Superior temporal gyrus (tissue), 1 donor: ENCODE data around the gene BCL2L13.
"Not testable (repeated sequence)": the region's sequence is repeated elsewhere in the genome, so short reads cannot be mapped to it uniquely, and the experiment has no call there.

ENCODE experiments used
- DNase-seq: peaks from one replicate; pipeline ENCODE4 v3.0.0-alpha.2; 2016; ENCODE audit errors: extremely low spot score

BCL2L13 gene

GRCh38 chr22:17694193-17694592, 55.6 kb downstream of the BCL2L13 start:
- DNase-seq: no peak

- DNase-seq: no peak
These were observed 56.2 kb downstream of the BCL2L13 start for GRCh38 chr22:17694752-17695151.

GRCh38 chr22:17695986-17696385, 57.4 kb downstream of the BCL2L13 start:
- no peak for DNase-seq

- not testable (repeated sequence) for DNase-seq
These were observed 58.6 kb downstream of the BCL2L13 start for GRCh38 chr22:17697196-17697595.

- DNase-seq: not testable (repeated sequence)
These were observed 59.7 kb downstream of the BCL2L13 start for GRCh38 chr22:17698276-17698675.

- no peak for DNase-seq
These were observed 60.4 kb downstream of the BCL2L13 start for GRCh38 chr22:17698948-17699347.

GRCh38 chr22:17699696-17700340, 61.3 kb downstream of the BCL2L13 start:
- DNase-seq: no peak

- DNase-seq: no peak
These were observed 62.2 kb downstream of the BCL2L13 start for GRCh38 chr22:17700778-17701177.

GRCh38 chr22:17703811-17704210, 65.3 kb downstream of the BCL2L13 start:
- no peak for DNase-seq

GRCh38 chr22:17705546-17705945, 67.0 kb downstream of the BCL2L13 start:
- no peak for DNase-seq

- peak; percentile 83 for DNase-seq
These were observed 67.7 kb downstream of the BCL2L13 start for GRCh38 chr22:17705951-17706900.

GRCh38 chr22:17706947-17707346, 68.4 kb downstream of the BCL2L13 start:
- peak; percentile 59 for DNase-seq

- peak; percentile 52 for DNase-seq
These were observed 69.0 kb downstream of the BCL2L13 start for GRCh38 chr22:17707526-17707925.

- DNase-seq: no peak
These were observed 71.5 kb downstream of the BCL2L13 start for GRCh38 chr22:17710023-17710422.

GRCh38 chr22:17712441-17712840, 73.9 kb downstream of the BCL2L13 start:
- DNase-seq: no peak

- no peak for DNase-seq
These were observed 78.0 kb downstream of the BCL2L13 start for GRCh38 chr22:17716529-17716928.

- DNase-seq: no peak
These were observed 79.2 kb downstream of the BCL2L13 start for GRCh38 chr22:17717708-17718107.

GRCh38 chr22:17719911-17720310, 81.4 kb downstream of the BCL2L13 start:
- no peak for DNase-seq

- no peak for DNase-seq
These were observed 85.7 kb downstream of the BCL2L13 start for GRCh38 chr22:17724241-17724640.

- DNase-seq: peak; percentile 65
These were observed 86.3 kb downstream of the BCL2L13 start for GRCh38 chr22:17724678-17725499.

- DNase-seq: no peak
These were observed 86.9 kb downstream of the BCL2L13 start for GRCh38 chr22:17725500-17725796.
